K562 (cell line): ENCODE measurements around the gene UBE2O. TPM values are rescaled to one million over a fixed set of nuclear protein-coding genes. Genes with fewer than 3 reads are reported as not detected.
A peak's percentile ranks its signal among the peaks of the same experiment; 100 is the strongest.

Source experiments
- ATAC-seq: fragments of 200-7000 bp; cut with Tn5 transposase; 3 replicates; pipeline ENCODE4 v1.9.1; 2020; ENCODE audit warnings: moderate library complexity
- BruUV-seq: library from RNA; stranded (reverse); fragments of 400-500 nt; replicated peaks from 2 replicates; lab custom pipeline; 2021; lab: Mats Ljungman, UMichigan
- CTCF ChIA-PET: fragments of 300-600 bp; formaldehyde crosslinking; extraction: SDS; loops from one replicate; lab custom pipeline; 2021; ENCODE audit warnings: low intra/inter-chr PET ratio; lab: Yijun Ruan, JAX
- POLR2A ChIA-PET: fragments of 300-600, 350-650 bp; sonication (Branson Sonifier 250); formaldehyde crosslinking; extraction: SDS; loops from one replicate; lab custom pipeline; 2021; ENCODE audit warnings: antibody characterized with exemption, inconsistent platforms; lab: Yijun Ruan, JAX
- DNase-seq, 4 experiments: peaks; one replicate each; pipeline versions ENCODE4 v3.0.0 to v3.0.0-alpha.2; 2011 to 2018; ENCODE audit warnings: low spot score in 3 of 4, mixed read lengths in 3 of 4; ENCODE audit errors: extremely low read depth in 1 of 4
- FAIRE-seq: peaks from 2 replicates; lab custom pipeline; 2011; peaks lifted over from hg19 to GRCh38; lab: Jason Lieb, UNC
- H2AFZ ChIP-seq: 2 replicates; pipeline ENCODE4 v1.6.0; 2011; ENCODE audit warnings: low read depth, low read length, control low read depth, inconsistent platforms
- H3K27ac ChIP-seq: fragments of 200-600 bp; 3 replicates; pipeline ENCODE4 v1.8.0; 2011; ENCODE audit warnings: low read depth, mild to moderate bottlenecking, control low read depth, inconsistent platforms, low read length, moderate library complexity, mixed read lengths; ENCODE audit errors: extremely low read depth
- H3K27me3 ChIP-seq, 2 experiments: fragments of 300-600 bp in 1 of 2; 2 replicates in 1 of 2; 3 replicates in 1 of 2; pipeline versions ENCODE4 v1.6.0 to v1.8.0; 2011; ENCODE audit warnings: inconsistent platforms in 2 of 2, low read length in 2 of 2, mild to moderate bottlenecking in 1 of 2, mixed read lengths in 1 of 2, moderate library complexity in 1 of 2; ENCODE audit not compliant: control insufficient read depth in 2 of 2, insufficient read depth in 2 of 2
- H3K36me3 ChIP-seq: fragments of 300-600 bp; 3 replicates; pipeline ENCODE4 v1.8.0; 2011; ENCODE audit warnings: mild to moderate bottlenecking, low read length, inconsistent platforms; ENCODE audit not compliant: control insufficient read depth, insufficient read depth
- H3K4me1 ChIP-seq, 2 experiments: fragments of 200-600 bp in 1 of 2; replicated peaks in 1 of 2; 2 replicates in 1 of 2; 3 replicates in 1 of 2; pipeline versions ENCODE4 v1.5.1 to v1.8.0; 2011; ENCODE audit warnings: inconsistent platforms in 2 of 2, low read length in 2 of 2, mild to moderate bottlenecking in 1 of 2, mixed read lengths in 1 of 2, moderate library complexity in 1 of 2; ENCODE audit not compliant: control insufficient read depth in 2 of 2, insufficient read depth in 2 of 2
- H3K4me2 ChIP-seq: 2 replicates; pipeline ENCODE4 v1.6.1; 2011; ENCODE audit warnings: low read length, control low read depth, inconsistent platforms, mixed read lengths; ENCODE audit not compliant: insufficient read depth
- H3K4me3 ChIP-seq: fragments of 200-600 bp; sonication (generic), shearing (Covaris generic); 2 replicates; pipeline ENCODE4 v1.5.1; 2016; ENCODE audit warnings: control low read depth, inconsistent platforms
- H3K79me2 ChIP-seq: fragments of 200-600 bp; 3 replicates; pipeline ENCODE4 v1.8.0; 2011; ENCODE audit warnings: low read length, inconsistent platforms; ENCODE audit not compliant: control insufficient read depth, insufficient read depth
- H3K9ac ChIP-seq, 2 experiments: 2 replicates each; pipeline versions ENCODE4 v1.6.0 to v1.6.1; 2011; ENCODE audit warnings: low read depth in 2 of 2, low read length in 2 of 2, control low read depth in 1 of 2, inconsistent platforms in 1 of 2, mild to moderate bottlenecking in 1 of 2, mixed read lengths in 1 of 2; ENCODE audit not compliant: insufficient read depth in 1 of 2
- H3K9me1 ChIP-seq: one replicate; pipeline ENCODE4 v1.6.0; 2011; ENCODE audit warnings: inconsistent platforms, mild to moderate bottlenecking, low read length, moderate library complexity; ENCODE audit not compliant: control insufficient read depth, insufficient read depth
- H3K9me3 ChIP-seq: replicated peaks from 2 replicates; pipeline ENCODE4 v1.5.1; 2011; ENCODE audit warnings: low read depth, low read length, inconsistent platforms; ENCODE audit not compliant: control insufficient read depth, insufficient read depth
- H4K20me1 ChIP-seq: replicated peaks from 2 replicates; pipeline ENCODE4 v1.6.1; 2011; ENCODE audit warnings: low read length, inconsistent platforms, mixed read lengths; ENCODE audit not compliant: control insufficient read depth, insufficient read depth
- ARHGAP35 ChIP-seq: fragments of 450-650 bp; IDR thresholded peaks from 2 replicates; pipeline ENCODE4 v1.6.1; 2018; ENCODE audit not compliant: partially characterized antibody
- ARID1B ChIP-seq: fragments of 450-650 bp; IDR thresholded peaks from 2 replicates; pipeline ENCODE4 v1.6.1; 2016; ENCODE audit warnings: antibody characterized with exemption, mild to moderate bottlenecking, inconsistent platforms
- ASH1L ChIP-seq: fragments of 450-650 bp; IDR thresholded peaks from 2 replicates; pipeline ENCODE4 v1.6.1; 2018; ENCODE audit warnings: borderline replicate concordance, mild to moderate bottlenecking, low read depth; ENCODE audit not compliant: partially characterized antibody
- CBFA2T2 ChIP-seq: fragments of 450-650 bp; conservative IDR thresholded peaks from 2 replicates; pipeline ENCODE4 v1.6.1; 2017; ENCODE audit warnings: mild to moderate bottlenecking
- CBX1 ChIP-seq: sonication (generic); IDR thresholded peaks from 2 replicates; pipeline ENCODE4 v1.6.1; 2016; ENCODE audit warnings: antibody characterized with exemption, low read depth, mild to moderate bottlenecking
- GTF2A2 ChIP-seq: IDR thresholded peaks from 2 replicates; pipeline ENCODE4 v1.6.1; 2016; ENCODE audit warnings: mild to moderate bottlenecking, missing genetic modification characterization, missing compliant biosample characterization
- HSF4 ChIP-seq: fragments of 250-450 bp; sonication (Bioruptor Pico); IDR thresholded peaks from 2 replicates; pipeline ENCODE4 v2.1.2; 2022; ENCODE audit warnings: mild to moderate bottlenecking, moderate library complexity, borderline replicate concordance
- NELFE ChIP-seq: IDR thresholded peaks from 2 replicates; pipeline ENCODE4 v1.6.1; 2011; ENCODE audit warnings: mild to moderate bottlenecking; ENCODE audit not compliant: insufficient read depth, insufficient read length
- RREB1 ChIP-seq: fragments of 250-450 bp; sonication (Bioruptor Pico); IDR thresholded peaks from 2 replicates; pipeline ENCODE4 v1.4.0; 2020
- ZNF449 ChIP-seq: fragments of 250-450 bp; sonication (Bioruptor Pico); IDR thresholded peaks from 2 replicates; pipeline ENCODE4 v1.8.0; 2022; ENCODE audit warnings: moderate library complexity, mild to moderate bottlenecking, inconsistent platforms
- ZNF778 ChIP-seq: fragments of 450-650 bp; formaldehyde crosslinking; IDR thresholded peaks from 2 replicates; pipeline ENCODE4 v1.4.0; 2020; ENCODE audit warnings: mild to moderate bottlenecking, moderate library complexity
- WGBS: fragments of 100-300 bp; shearing (Covaris generic); methylation state at CpG from one replicate; pipeline ENCODE4 v1.1.6; 2016; ENCODE audit warnings: low coverage, mixed read lengths; ENCODE audit not compliant: insufficient coverage; ENCODE audit errors: missing lambda C conversion rate; 5-methylcytosine and 5-hydroxymethylcytosine counted together
- in situ Hi-C: fragments of 300-500 bp; cut with MboI; formaldehyde crosslinking; loops from 4 replicates; pipeline ENCODE4 v1.15.0; 2018; ENCODE audit warnings: inconsistent platforms, mixed read lengths
- intact Hi-C: fragments of 100-400 bp; cut with micrococcal nuclease; formaldehyde crosslinking; loops from 2 replicates; pipeline ENCODE4 v1.14.2; 2022
- polyA plus RNA-seq, 8 experiments: library from polyadenylated mRNA; depleted of rRNA in 4 of 8; stranded (reverse) in 5 of 8; unstranded in 3 of 8; fragments of >200 nt; fragmentation: Nextera tagmentation in 2 of 8; fragmentation: Illumina TruSeq in 1 of 8; extraction: Ambion mirVana in 2 of 8; extraction: Trizol in 1 of 8; gene quantifications; 2 replicates each; pipeline versions ENCODE4 v1.2.1 to v1.2.3, GENCODE V29; 2011 to 2014; ENCODE audit warnings: inconsistent platforms in 1 of 8, missing spikeins in 1 of 8
- total RNA-seq, 7 experiments: library from RNA; depleted of rRNA in 6 of 7; stranded (reverse); fragments of >200 nt in 6 of 7; fragmentation: Illumina TruSeq in 2 of 7; extraction: Trizol in 2 of 7; gene quantifications; 2 replicates each; pipeline versions ENCODE4 v1.2.1 to v1.2.3, GENCODE V29; 2011 to 2021; ENCODE audit warnings: low replicate concordance in 1 of 7

Gene UBE2O
- total and polyA plus RNA-seq, 9 of the 15 experiments (the other 6 are each of a cell fraction or from before 2014, with no cell fraction given) = 1.6 to 39.7 (median 13.3) TPM

GRCh38 chr17:76441686-76442340 lies 11.1 kb downstream of the UBE2O start (continued):
- no peak for TF ChIP-seq ASH1L
- TF ChIP-seq ZNF778 (CRISPR knock-in tag) = no peak
- TF ChIP-seq, all 486 proteins: peak for 3

GRCh38 chr17:76440751-76441362 lies 12.1 kb downstream of the UBE2O start:
- H3K9me3 ChIP-seq = no peaks in the 10 kb centered on the region
- H3K4me2 ChIP-seq = peak overlapping the region; percentile 73
- no TSS peak for BruUV-seq
- no peaks in the 10 kb centered on the region for H3K27me3 ChIP-seq
- peaks cover 51 to 63% of the 10 kb centered on the region in 2 experiments for H3K4me1 ChIP-seq
- intact Hi-C loops = no loop called here
- POLR2A ChIA-PET = interaction anchor here (2.7 kb wide), 1 partner anchor 10 kb away, joined by 9 read pairs; no protein-coding TSS in a partner anchor
- in situ Hi-C loops = no loop called here
- peaks cover 92% of the 10 kb centered on the region for H3K79me2 ChIP-seq
- peak overlapping the region; percentile 17 to 80; a peak in 1 of 4 replicates for H3K9ac ChIP-seq
- H4K20me1 ChIP-seq = peaks cover 15% of the 10 kb centered on the region; the same call in 1 of the 2 replicates
- ATAC-seq = peak; percentile 48
- H3K4me3 ChIP-seq = no peak overlapping the region
- CTCF ChIA-PET = no interaction called here
- H3K36me3 ChIP-seq = peaks cover 12% of the 10 kb centered on the region; the same call in 2 of the 3 replicates
- peaks cover 3% of the 10 kb centered on the region for H3K9me1 ChIP-seq
- peak in 2 of 4 experiments; percentile 38 to 46 for DNase-seq
- H3K27ac ChIP-seq = peak overlapping the region; percentile 34
- 3% methylated on average over 2 of the region's 2 CpGs for WGBS
- no peak overlapping the region for H2AFZ ChIP-seq
- peak; percentile 65 for FAIRE-seq
- peak; percentile 63 for TF ChIP-seq ARID1B
- no peak for TF ChIP-seq HSF4 (CRISPR knock-in tag)
- no peak for TF ChIP-seq GTF2A2 (tag)
- TF ChIP-seq NELFE = no peak
- TF ChIP-seq CBX1 = no peak
- TF ChIP-seq CBFA2T2 = peak; percentile 35; the same call in 1 of the 2 replicates
- TF ChIP-seq ZNF449 (CRISPR knock-in tag) = no peak
- TF ChIP-seq RREB1 (CRISPR knock-in tag) = no peak
- no peak for TF ChIP-seq ARHGAP35
